IPS-NIHi7 (cell line): Measurements from ENCODE around the gene FAM168A.
A peak's percentile ranks its signal among the peaks of the same experiment; 100 is the strongest.
"Not testable (repeated sequence)": the region's sequence is repeated elsewhere in the genome, so short reads cannot be mapped to it uniquely, and the experiment has no call there.

Experiments
- DNase-seq: peaks from one replicate; pipeline ENCODE4 v3.0.0; 2012; ENCODE audit warnings: mixed read lengths; ENCODE audit errors: extremely low spot score

Gene FAM168A

GRCh38 chr11:73519266-73519665, 78.6 kb downstream of the FAM168A start:
- DNase-seq: no peak

DNA sequence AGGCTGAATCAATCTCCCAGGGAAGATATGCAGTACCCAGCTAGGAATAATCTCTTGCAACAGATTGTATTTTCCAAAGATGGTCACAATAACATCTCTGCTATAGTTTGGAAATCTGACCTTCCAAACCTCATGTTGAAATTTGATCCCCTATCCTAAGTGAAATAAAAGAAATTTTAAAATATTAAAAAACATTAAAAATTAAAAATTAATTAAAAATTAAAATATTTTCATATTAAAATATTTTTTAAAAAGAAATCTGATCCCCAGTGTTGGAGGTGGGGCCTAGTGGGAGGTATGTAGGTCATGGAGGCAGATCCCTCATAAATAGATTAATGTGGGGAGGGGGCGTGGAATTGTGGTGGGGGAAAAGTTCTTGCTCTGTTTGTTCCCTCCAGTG, 79.7 kb downstream of the FAM168A start:
- no peak for DNase-seq

DNA sequence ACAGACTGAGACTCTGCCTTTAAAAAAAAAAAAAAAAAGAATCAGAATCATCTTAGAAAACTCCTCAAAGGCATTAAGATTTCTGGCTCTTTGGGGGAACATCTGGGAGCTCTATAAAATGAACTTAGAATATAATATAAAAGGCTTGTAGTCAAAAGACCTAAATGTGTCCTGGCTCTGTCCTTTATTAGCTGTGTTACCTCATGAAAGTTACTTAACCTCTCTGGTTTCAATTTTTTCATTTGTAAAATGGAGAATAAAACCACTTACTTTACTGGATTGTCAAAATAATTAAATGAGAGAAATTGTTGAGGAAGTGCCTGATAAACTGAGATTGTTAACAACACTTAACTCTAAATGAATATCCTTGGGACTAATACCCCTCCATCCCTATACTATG, 81.8 kb downstream of the FAM168A start:
- DNase-seq: no peak

- DNase-seq: no peak
Observed at GRCh38 chr11:73513707-73514106, 84.2 kb downstream of the FAM168A start.

DNA sequence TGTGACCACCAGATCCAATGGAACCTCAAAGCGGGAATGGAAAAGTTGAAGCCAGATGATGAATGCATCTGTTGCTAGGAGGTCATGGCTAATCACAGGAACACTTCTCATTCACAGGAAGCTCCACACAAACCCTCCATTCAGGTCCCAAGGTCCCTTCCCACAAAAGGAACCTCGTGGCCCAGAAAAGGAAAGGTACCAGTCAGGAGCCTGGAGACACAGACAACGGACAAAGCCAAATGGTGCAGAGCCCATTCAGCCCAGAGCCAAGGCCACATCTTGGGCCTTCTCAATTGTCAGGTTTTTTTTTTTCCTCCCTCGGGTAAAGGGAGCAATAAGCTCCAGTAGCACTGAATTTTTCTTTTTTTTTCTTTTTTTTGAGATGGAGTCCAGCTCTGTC, 87.0 kb downstream of the FAM168A start:
- no peak for DNase-seq

DNA sequence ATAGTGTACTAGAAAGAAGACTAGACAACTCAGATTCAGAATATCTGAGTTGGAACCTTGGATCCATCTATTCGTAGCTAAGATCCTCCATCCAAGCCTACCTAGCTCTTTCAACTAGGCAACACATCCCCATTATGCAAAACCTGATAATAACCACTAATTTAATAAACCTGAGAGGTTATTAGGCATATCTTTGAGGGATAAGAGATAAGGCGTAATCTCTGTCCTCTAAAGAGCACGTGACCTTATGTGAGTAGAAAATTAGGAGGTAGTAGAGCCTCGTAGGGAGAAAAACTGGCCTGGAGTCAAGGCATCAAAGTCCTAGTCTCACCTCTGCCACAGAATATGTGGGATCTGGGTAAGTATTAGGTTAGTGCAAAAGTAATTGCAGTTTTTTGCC, 87.8 kb downstream of the FAM168A start:
- no peak for DNase-seq

- DNase-seq: no peak
Observed at GRCh38 chr11:73509188-73509587, 88.7 kb downstream of the FAM168A start.

GRCh38 chr11:73508243-73509176, 89.4 kb downstream of the FAM168A start:
- no peak for DNase-seq

DNA sequence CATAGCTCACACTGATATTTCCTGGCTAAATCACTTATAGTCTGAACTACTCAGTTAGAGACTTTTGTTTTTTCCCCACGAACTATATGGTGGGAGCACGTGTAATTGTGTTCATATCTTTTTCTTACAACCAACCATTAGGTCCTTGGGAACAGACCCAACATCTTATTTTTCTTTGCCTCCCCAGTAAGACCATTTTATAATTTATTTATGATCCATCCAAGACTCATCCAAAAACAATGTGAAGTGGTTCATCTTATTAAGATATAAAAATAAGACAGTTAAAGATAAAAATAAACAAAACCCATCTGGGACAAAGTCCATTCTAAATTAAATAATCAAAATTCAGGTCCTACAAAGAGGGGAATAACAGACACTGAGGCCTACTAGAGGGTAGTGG, 90.8 kb downstream of the FAM168A start:
- no peak for DNase-seq

GRCh38 chr11:73506038-73506437, 91.9 kb downstream of the FAM168A start:
- DNase-seq: no peak

GRCh38 chr11:73498343-73498742, 99.6 kb downstream of the FAM168A start:
- DNase-seq: no peak

GRCh38 chr11:73496134-73496533, 101.8 kb downstream of the FAM168A start:
- no peak for DNase-seq

DNA sequence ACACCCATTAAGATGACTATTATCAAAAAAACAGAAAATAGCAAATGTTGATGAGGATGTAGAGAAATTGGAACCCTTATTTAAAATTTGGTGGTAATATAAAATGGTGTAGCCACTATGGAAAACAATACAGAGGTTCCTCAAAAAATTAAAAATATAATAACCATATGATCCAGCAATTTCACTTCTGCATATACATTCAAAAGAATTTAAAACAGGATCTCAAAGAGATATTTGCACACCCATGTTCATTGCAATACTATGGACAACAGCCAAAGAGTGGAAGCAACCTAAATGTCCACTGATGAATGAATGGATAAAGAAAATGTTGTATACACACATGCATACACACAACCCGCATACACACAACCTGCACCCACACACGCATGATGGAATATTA, 102.2 kb downstream of the FAM168A start:
- no peak for DNase-seq

- DNase-seq: peak; percentile 77
Observed at GRCh38 chr11:73493956-73494598, 103.8 kb downstream of the FAM168A start.

GRCh38 chr11:73481626-73482025, 116.3 kb downstream of the FAM168A start:
- DNase-seq: no peak

DNA sequence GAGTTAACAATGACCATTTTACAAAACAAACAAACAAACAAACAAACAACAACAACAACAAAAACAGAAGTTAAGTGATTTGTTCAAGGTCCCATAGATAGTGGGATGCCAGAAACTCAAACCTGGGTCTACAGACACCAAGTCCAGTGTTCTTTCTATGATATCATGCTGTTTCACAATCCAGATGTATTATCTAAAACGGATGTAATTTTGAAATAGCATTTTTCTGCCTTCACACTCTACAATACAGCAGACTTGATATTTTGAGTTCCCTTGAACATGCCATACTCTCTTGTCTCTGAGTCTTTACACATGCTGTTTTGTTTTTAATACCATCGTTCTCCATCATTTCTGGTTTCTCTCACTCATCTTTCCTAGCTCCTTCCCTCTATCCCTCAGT, 117.2 kb downstream of the FAM168A start:
- DNase-seq: no peak

DNA sequence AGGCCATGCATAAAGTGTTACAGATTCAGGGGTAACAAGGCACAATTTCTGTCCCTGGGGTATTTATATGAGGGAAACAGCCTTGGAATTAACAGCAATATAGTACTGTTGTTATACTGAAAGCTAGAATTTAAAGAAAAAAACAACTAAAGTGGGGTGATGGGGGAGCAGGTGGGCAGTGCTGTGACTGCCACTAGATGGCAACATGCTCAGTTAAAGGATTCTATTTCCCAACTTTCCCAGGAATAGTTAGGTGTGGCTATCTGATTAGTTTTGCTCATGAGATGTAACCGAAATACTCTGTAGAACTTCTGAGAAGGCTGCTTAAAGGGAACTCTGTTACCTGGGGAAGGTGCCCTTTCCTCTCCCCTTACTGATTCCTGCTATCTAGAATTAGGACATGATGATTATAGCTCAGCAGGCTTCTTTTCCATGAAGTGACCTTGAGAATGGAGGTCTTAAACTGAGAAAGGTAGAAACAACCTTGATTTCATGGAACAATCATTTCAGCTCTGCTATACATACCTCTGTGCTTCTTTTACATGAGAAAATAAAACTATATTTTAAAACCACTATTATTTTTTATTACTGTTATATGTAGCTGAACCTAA, 119.1 kb downstream of the FAM168A start:
- DNase-seq: peak; percentile 68

GRCh38 chr11:73477518-73477917, 120.4 kb downstream of the FAM168A start:
- no peak for DNase-seq

DNA sequence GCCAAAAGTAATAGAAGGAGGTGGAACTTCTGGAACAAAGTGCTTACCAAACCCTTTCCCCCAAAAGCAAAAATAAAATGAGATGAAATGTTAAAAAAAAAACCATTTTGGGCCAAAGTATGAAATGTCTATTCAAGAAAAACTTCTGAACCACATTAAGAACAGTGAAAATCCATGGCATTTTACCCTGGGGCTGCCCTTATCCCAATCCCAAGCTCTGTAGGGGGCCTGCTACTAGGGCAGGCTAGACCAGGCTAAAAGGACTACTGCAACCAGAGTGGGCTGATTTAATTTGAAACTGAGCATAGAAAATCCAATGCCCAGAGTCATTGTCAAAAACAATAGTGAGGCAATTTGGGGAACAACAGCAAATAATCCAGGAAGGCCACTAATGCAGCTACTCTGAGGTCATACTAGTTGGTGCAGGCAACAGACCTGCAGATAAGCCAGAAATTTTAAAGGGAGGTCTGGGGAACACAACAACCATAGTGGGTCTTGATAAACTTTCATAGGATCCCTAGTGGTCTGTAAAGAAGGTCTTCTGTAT, 122.3 kb downstream of the FAM168A start:
- no peak for DNase-seq

DNA sequence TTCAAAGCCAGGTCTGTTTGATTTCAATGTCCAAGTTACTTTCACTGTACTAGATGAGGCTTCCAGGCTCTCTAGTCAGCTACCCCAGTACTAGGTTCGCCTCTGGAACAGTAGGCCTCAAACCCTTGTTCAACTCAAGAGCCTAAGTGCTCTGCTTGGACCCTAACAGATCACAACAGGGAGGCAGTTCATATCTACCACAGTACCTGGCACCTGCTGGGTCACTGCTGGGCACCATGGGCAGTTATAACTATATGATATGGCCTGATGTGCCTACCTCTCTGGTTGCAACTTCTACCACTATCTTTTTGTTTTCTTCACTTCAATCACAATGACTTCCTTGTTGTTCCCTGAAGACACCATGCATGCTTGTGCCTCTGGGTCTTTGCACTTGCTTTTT, 124.7 kb downstream of the FAM168A start:
- DNase-seq: no peak

DNA sequence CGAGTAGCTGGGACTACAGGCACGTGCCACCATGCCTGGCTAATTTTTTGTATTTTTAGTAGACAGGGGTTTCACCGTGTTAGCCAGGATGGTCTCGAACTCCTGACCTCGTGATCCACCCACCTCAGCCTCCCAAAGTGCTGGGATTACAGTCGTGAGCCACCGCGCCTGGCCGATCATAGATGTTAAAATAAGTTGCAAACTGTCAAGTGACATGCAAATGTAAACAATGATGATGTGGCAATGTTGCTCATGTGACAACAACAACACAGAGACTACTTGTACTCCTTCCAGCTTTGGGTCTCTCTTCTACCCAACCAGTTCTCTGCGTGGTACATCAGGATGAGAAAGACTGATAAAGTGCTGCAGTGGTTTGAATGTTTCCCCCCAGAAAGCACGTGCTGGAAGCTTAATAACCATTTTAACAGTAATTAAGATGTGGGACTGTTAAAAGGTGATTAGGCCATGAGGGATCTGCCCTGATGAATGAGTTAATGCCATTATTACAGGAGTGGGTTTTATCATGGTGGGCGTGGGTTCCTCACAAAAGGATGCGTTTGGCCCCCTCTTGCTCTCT, 127.8 kb downstream of the FAM168A start:
- not testable (repeated sequence) for DNase-seq

DNA sequence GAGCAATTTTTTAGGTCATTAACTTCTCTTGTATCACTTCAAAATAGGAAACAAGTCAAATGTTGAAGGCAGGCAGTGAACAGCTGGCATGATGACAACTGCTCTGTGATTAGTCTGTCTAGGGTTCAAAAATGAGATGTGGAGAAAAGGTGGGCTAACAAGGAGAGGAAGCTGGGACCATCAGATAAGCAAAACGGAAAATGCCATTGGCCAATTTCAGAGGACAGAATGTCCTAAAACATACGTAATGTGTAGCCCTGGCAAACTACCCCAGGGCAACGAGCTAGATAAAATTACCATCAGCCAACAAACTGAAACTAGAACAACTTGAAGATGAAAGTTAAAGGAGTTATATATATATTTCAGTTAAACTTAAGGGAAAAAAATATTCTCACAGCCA, 128.5 kb downstream of the FAM168A start:
- no peak for DNase-seq
